GM23338 (cell line): ENCODE data around the gene TENM3. TPM values are rescaled to one million over a fixed set of nuclear protein-coding genes. Genes with fewer than 3 reads are reported as not detected.

Source experiments
- ATAC-seq: fragments of 200-7000 bp; cut with Tn5 transposase; 3 replicates; pipeline ENCODE4 v1.9.1; 2020
- DNase-seq: peaks from one replicate; pipeline ENCODE4 v3.0.0-alpha.2; 2015; ENCODE audit warnings: low spot score
- H2AFZ ChIP-seq: fragments of 200-600 bp; sonication (generic); 2 replicates; pipeline ENCODE4 v1.8.0; 2016; ENCODE audit warnings: antibody characterized with exemption, mild to moderate bottlenecking, moderate library complexity
- H3F3A ChIP-seq: fragments of 200-600 bp; sonication (generic); replicated peaks from 2 replicates; pipeline ENCODE4 v1.8.0; 2017; ENCODE audit warnings: antibody characterized with exemption, mixed run types, low read depth
- H3K27ac ChIP-seq: fragments of 200-600 bp; sonication (generic); 2 replicates; pipeline ENCODE4 v1.6.1; 2016; ENCODE audit warnings: low read depth
- H3K27me3 ChIP-seq: fragments of 200-600 bp; sonication (generic); 2 replicates; pipeline ENCODE4 v1.8.0; 2016; ENCODE audit warnings: mild to moderate bottlenecking, mixed run types, moderate library complexity; ENCODE audit not compliant: insufficient read depth
- H3K36me3 ChIP-seq: fragments of 200-600 bp; sonication (generic); 2 replicates; pipeline ENCODE4 v1.8.0; 2016; ENCODE audit warnings: mild to moderate bottlenecking; ENCODE audit not compliant: insufficient read depth
- H3K4me1 ChIP-seq: fragments of 200-600 bp; sonication (generic); 2 replicates; pipeline ENCODE4 v1.8.0; 2016; ENCODE audit warnings: mild to moderate bottlenecking, moderate library complexity; ENCODE audit not compliant: insufficient read depth
- H3K4me2 ChIP-seq: fragments of 200-600 bp; sonication (generic); 2 replicates; pipeline ENCODE4 v1.7.1; 2017; ENCODE audit warnings: mixed run types
- H3K4me3 ChIP-seq: fragments of 200-600 bp; sonication (generic); 2 replicates; pipeline ENCODE4 v1.6.1; 2016; ENCODE audit warnings: mixed run types
- H3K79me2 ChIP-seq: fragments of 200-600 bp; sonication (generic); replicated peaks from 2 replicates; pipeline ENCODE4 v1.8.0; 2017; ENCODE audit warnings: mild to moderate bottlenecking; ENCODE audit not compliant: insufficient read depth
- H3K9me2 ChIP-seq: fragments of 200-600 bp; sonication (generic); 2 replicates; pipeline ENCODE4 v1.8.0; 2017; ENCODE audit not compliant: insufficient read depth
- H4K20me1 ChIP-seq: fragments of 200-600 bp; sonication (generic); replicated peaks from 2 replicates; pipeline ENCODE4 v1.8.0; 2017; ENCODE audit warnings: mild to moderate bottlenecking; ENCODE audit not compliant: insufficient read depth
- H3K27ac Mint-ChIP-seq: 2 replicates; pipeline ENCODE4 v1.8.0; 2020; ENCODE audit warnings: inconsistent platforms, mild to moderate bottlenecking, moderate library complexity, mixed read lengths
- H3K27me3 Mint-ChIP-seq: 3 replicates; pipeline ENCODE4 v1.8.0; 2022; ENCODE audit warnings: low read depth, mild to moderate bottlenecking, moderate library complexity, mixed read lengths, inconsistent platforms; ENCODE audit not compliant: insufficient read depth, poor library complexity
- H3K36me3 Mint-ChIP-seq: 3 replicates; pipeline ENCODE4 v1.8.0; 2021; ENCODE audit warnings: low read depth, mild to moderate bottlenecking, inconsistent platforms, moderate library complexity, mixed read lengths
- H3K4me1 Mint-ChIP-seq: 3 replicates; pipeline ENCODE4 v1.8.0; 2020; ENCODE audit warnings: mild to moderate bottlenecking, inconsistent platforms, mixed read lengths
- H3K4me3 Mint-ChIP-seq: 3 replicates; pipeline ENCODE4 v1.8.0; 2021; ENCODE audit warnings: moderate library complexity, mild to moderate bottlenecking, inconsistent platforms, mixed read lengths
- H3K9me3 Mint-ChIP-seq: 3 replicates; pipeline ENCODE4 v1.8.0; 2020; ENCODE audit warnings: moderate library complexity, mild to moderate bottlenecking, inconsistent platforms, mixed read lengths
- CREB1 ChIP-seq: fragments of 250-450 bp; sonication (Bioruptor Pico); IDR thresholded peaks from 2 replicates; pipeline ENCODE4 v1.5.0; 2020; ENCODE audit warnings: low read depth, mild to moderate bottlenecking, moderate library complexity
- CTCF ChIP-seq, 2 experiments: fragments of 200-600 bp in 1 of 2; sonication (generic) in 1 of 2; conservative IDR thresholded peaks; 2 replicates each; pipeline versions ENCODE4 v1.5.1 to v1.6.1; 2016 to 2017; ENCODE audit warnings: antibody characterized with exemption in 2 of 2, low read depth in 2 of 2, mild to moderate bottlenecking in 2 of 2, moderate library complexity in 1 of 2
- ETS1 ChIP-seq: IDR thresholded peaks from 2 replicates; pipeline ENCODE4 v1.6.1; 2016; ENCODE audit warnings: antibody characterized with exemption
- EZH2 ChIP-seq: fragments of 200-600 bp; sonication (generic); IDR thresholded peaks from one replicate; pipeline ENCODE4 v1.8.0; 2017; ENCODE audit warnings: antibody characterized with exemption, mild to moderate bottlenecking, low read depth; ENCODE audit not compliant: unreplicated experiment
- EZH2phosphoT487 ChIP-seq: fragments of 200-600 bp; sonication (generic); IDR thresholded peaks from one replicate; pipeline ENCODE4 v1.8.1; 2018; ENCODE audit warnings: antibody characterized with exemption; ENCODE audit not compliant: unreplicated experiment
- JUNB ChIP-seq: IDR thresholded peaks from one replicate; pipeline ENCODE4 v1.6.1; 2016; ENCODE audit warnings: antibody characterized with exemption; ENCODE audit not compliant: unreplicated experiment
- NANOG ChIP-seq: IDR thresholded peaks from 2 replicates; pipeline ENCODE4 v1.6.1; 2016; ENCODE audit warnings: antibody characterized with exemption, borderline replicate concordance
- POLR2AphosphoS5 ChIP-seq: IDR thresholded peaks from 2 replicates; pipeline ENCODE4 v1.6.1; 2016; ENCODE audit warnings: antibody characterized with exemption, low read depth
- REST ChIP-seq: IDR thresholded peaks from one replicate; pipeline ENCODE4 v1.6.1; 2018; ENCODE audit warnings: antibody characterized with exemption; ENCODE audit not compliant: unreplicated experiment
- STAT1 ChIP-seq: IDR thresholded peaks from one replicate; pipeline ENCODE4 v1.6.1; 2016; ENCODE audit warnings: antibody characterized with exemption; ENCODE audit not compliant: unreplicated experiment
- ZNF114 ChIP-seq: fragments of 250-450 bp; sonication (Bioruptor Pico); IDR thresholded peaks from 2 replicates; pipeline ENCODE4 v1.5.0; 2020; ENCODE audit warnings: mild to moderate bottlenecking, moderate library complexity
- ZNF331 ChIP-seq: fragments of 250-450 bp; sonication (Bioruptor Pico); IDR thresholded peaks from 2 replicates; pipeline ENCODE4 v1.5.0; 2020; ENCODE audit warnings: low read depth, mild to moderate bottlenecking, moderate library complexity
- ZNF462 ChIP-seq: fragments of 250-450 bp; sonication (Bioruptor Pico); IDR thresholded peaks from 2 replicates; pipeline ENCODE4 v1.5.0; 2020; ENCODE audit warnings: mild to moderate bottlenecking, moderate library complexity
- polyA plus RNA-seq: library from polyadenylated mRNA; unstranded; fragments of >200 nt; fragmentation: Nextera tagmentation; extraction: Ambion mirVana; gene quantifications from 2 replicates; pipeline ENCODE4 v1.2.1, GENCODE V29; 2016
- total RNA-seq: library from RNA; depleted of rRNA; stranded (reverse); fragments of >200 nt; shearing (Covaris generic); gene quantifications from 2 replicates; pipeline ENCODE4 v1.2.3, GENCODE V29; 2014

TENM3 gene
- total and polyA plus RNA-seq, 2 experiments from 2014 or later = 22.2 to 128 TPM

- Histone ChIP-seq H3K4me2 (no peak overlapping the region), H3K79me2 (no peaks in the 10 kb centered on the region), H3K36me3 (no peaks in the 10 kb centered on the region), H3K4me3 (no peak overlapping the region), H3K27ac (no peak overlapping the region), H3K9me2 (no peaks in the 10 kb centered on the region), H3K4me1 (0 out of 2 replicates have a peak, but pooled peaks cover 6% of the 10 kb centered on the region), H2AFZ (no peak overlapping the region), H3K27me3 (no peaks in the 10 kb centered on the region), H3F3A (no peaks in the 10 kb centered on the region), H4K20me1 (no peaks in the 10 kb centered on the region)
- Mint-ChIP-seq H3K36me3 (no peaks in the 10 kb centered on the region), H3K27ac (no peak overlapping the region), H3K9me3 (no peaks in the 10 kb centered on the region), H3K4me1 (peaks cover 18% of the 10 kb centered on the region), H3K4me3 (no peak overlapping the region), H3K27me3 (peaks cover 1% of the 10 kb centered on the region)
- DNase-seq = no peak
- ATAC-seq = no peak
- TF ChIP-seq POLR2AphosphoS5 (no peak), CTCF (conservative IDR thresholded peaks at IDR 0.05; ENCODE audit: low read depth in 2 of 2) (no peak), EZH2 (no peak), ZNF462 (CRISPR knock-in tag) (no peak), ZNF114 (no peak), STAT1 (no peak), CREB1 (CRISPR knock-in tag) (no peak), ZNF331 (no peak), EZH2phosphoT487 (no peak), JUNB (no peak), ETS1 (no peak), NANOG (no peak), REST (no peak)
These were observed 18.9 kb upstream of the TENM3 start for GRCh38 chr4:182224192-182224850.
